CD14-positive monocyte (primary cell): Measurements from ENCODE around the gene MAVS. TPM values are rescaled to one million over a fixed set of nuclear protein-coding genes. Genes with fewer than 3 reads are reported as not detected.
"Not testable (repeated sequence)": the region's sequence is repeated elsewhere in the genome, so short reads cannot be mapped to it uniquely, and the experiment has no call there.

Source experiments
- DNase-seq, 3 donors: peaks; one replicate each; pipeline ENCODE4 v3.0.0-alpha.2; 2011 to 2022
- H2AFZ ChIP-seq: 2 replicates; pipeline ENCODE4 v1.6.0; 2012; ENCODE audit warnings: mild to moderate bottlenecking, low read depth, low read length, inconsistent platforms; ENCODE audit not compliant: insufficient read depth, poor library complexity, severe bottlenecking
- H3K27ac ChIP-seq, 2 donors: 1 replicate in 1 of 2; 2 replicates in 1 of 2; pipeline ENCODE4 v1.5.1; 2012 to 2013; ENCODE audit warnings: low read length in 2 of 2, control low read depth in 1 of 2, inconsistent platforms in 1 of 2, low read depth in 1 of 2, mild to moderate bottlenecking in 1 of 2
- H3K27me3 ChIP-seq, 2 donors: one replicate each; pipeline versions ENCODE4 v1.6.0 to v1.6.1; 2011 to 2013; ENCODE audit warnings: low read length in 2 of 2; ENCODE audit not compliant: control insufficient read depth in 2 of 2, insufficient read depth in 2 of 2
- H3K36me3 ChIP-seq, 2 donors: replicated peaks in 1 of 2; 1 replicate in 1 of 2; 2 replicates in 1 of 2; pipeline versions ENCODE4 v1.5.1 to v1.6.1; 2012 to 2013; ENCODE audit warnings: low read length in 2 of 2, control low read depth in 1 of 2, inconsistent platforms in 1 of 2, mild to moderate bottlenecking in 1 of 2; ENCODE audit not compliant: insufficient read depth in 2 of 2, control insufficient read depth in 1 of 2
- H3K4me1 ChIP-seq, 2 donors: 1 replicate in 1 of 2; 2 replicates in 1 of 2; pipeline versions ENCODE4 v1.5.1 to v1.6.1; 2012 to 2013; ENCODE audit warnings: low read length in 2 of 2, control low read depth in 1 of 2, inconsistent platforms in 1 of 2, mild to moderate bottlenecking in 1 of 2, moderate library complexity in 1 of 2; ENCODE audit not compliant: insufficient read depth in 2 of 2, control insufficient read depth in 1 of 2
- H3K4me2 ChIP-seq: replicated peaks from 2 replicates; pipeline ENCODE3; 2012; ENCODE audit warnings: low read length, moderate library complexity, mild to moderate bottlenecking; ENCODE audit not compliant: poor library complexity, severe bottlenecking; ENCODE audit errors: extremely low read depth
- H3K4me3 ChIP-seq, 3 experiments: fragments of 200-600 bp in 1 of 3; sonication (generic) in 1 of 3; replicated peaks in 1 of 3; 1 replicate in 2 of 3; 2 replicates in 1 of 3; pipeline ENCODE4 v1.5.1; 2011 to 2013; ENCODE audit warnings: low read length in 3 of 3, mild to moderate bottlenecking in 3 of 3, control low read depth in 2 of 3, low read depth in 2 of 3, inconsistent platforms in 1 of 3, moderate library complexity in 1 of 3
- H3K79me2 ChIP-seq: 2 replicates; pipeline ENCODE4 v1.6.0; 2012; ENCODE audit warnings: mild to moderate bottlenecking, control low read depth, inconsistent platforms, low read length, moderate library complexity; ENCODE audit not compliant: insufficient read depth
- H3K9ac ChIP-seq: 2 replicates; pipeline ENCODE4 v1.6.0; 2017; ENCODE audit warnings: low read length, mild to moderate bottlenecking; ENCODE audit not compliant: insufficient read depth, poor library complexity, severe bottlenecking
- H3K9me3 ChIP-seq, 2 donors: replicated peaks in 1 of 2; 1 replicate in 1 of 2; 2 replicates in 1 of 2; pipeline versions ENCODE4 v1.5.1 to v1.6.1; 2012 to 2013; ENCODE audit warnings: low read length in 2 of 2, control low read depth in 1 of 2; ENCODE audit not compliant: control insufficient read depth in 1 of 2, insufficient read depth in 1 of 2
- H4K20me1 ChIP-seq: 2 replicates; pipeline ENCODE4 v1.6.0; 2012; ENCODE audit warnings: mild to moderate bottlenecking, low read length, control low read depth, moderate library complexity; ENCODE audit not compliant: insufficient read depth
- H3K27ac Mint-ChIP-seq, 7 donors: one replicate each; pipeline ENCODE4 v1.8.0; 2020; ENCODE audit warnings: mild to moderate bottlenecking in 7 of 7, mixed read lengths in 7 of 7, moderate library complexity in 6 of 7, inconsistent platforms in 2 of 7
- H3K27me3 Mint-ChIP-seq, 3 donors: one replicate each; pipeline ENCODE4 v1.8.0; 2021 to 2022; ENCODE audit warnings: low read depth in 3 of 3, mild to moderate bottlenecking in 3 of 3, mixed read lengths in 3 of 3, moderate library complexity in 3 of 3, inconsistent platforms in 1 of 3
- H3K36me3 Mint-ChIP-seq, 2 donors: one replicate each; pipeline ENCODE4 v1.8.0; 2020; ENCODE audit warnings: mixed read lengths in 2 of 2, inconsistent platforms in 1 of 2, mild to moderate bottlenecking in 1 of 2
- H3K4me1 Mint-ChIP-seq: one replicate; pipeline ENCODE4 v1.8.0; 2020; ENCODE audit warnings: mild to moderate bottlenecking, mixed read lengths
- H3K4me3 Mint-ChIP-seq, 2 donors: one replicate each; pipeline ENCODE4 v1.8.0; 2020; ENCODE audit warnings: mild to moderate bottlenecking in 2 of 2, mixed read lengths in 2 of 2, moderate library complexity in 1 of 2
- H3K9me3 Mint-ChIP-seq, 7 donors: one replicate each; pipeline ENCODE4 v1.8.0; 2020 to 2022; ENCODE audit warnings: mixed read lengths in 7 of 7, mild to moderate bottlenecking in 6 of 7, moderate library complexity in 6 of 7, inconsistent platforms in 2 of 7
- WGBS: methylation state at CpG from one replicate; pipeline ENCODE4 v1.1.5; 2013; ENCODE audit warnings: missing lambda C conversion rate; ENCODE audit not compliant: insufficient coverage; 5-methylcytosine and 5-hydroxymethylcytosine counted together
- intact Hi-C, 2 donors: fragments of 100-400 bp; cut with micrococcal nuclease; formaldehyde crosslinking; loops; one replicate each; pipeline versions ENCODE4 v1.15.0 to v1.15.1; 2023
- polyA plus RNA-seq, 3 donors: library from polyadenylated mRNA; depleted of rRNA in 1 of 3; unstranded in 2 of 3; stranded (reverse) in 1 of 3; fragments of 300-500 nt in 2 of 3; fragments of >200 nt in 1 of 3; fragmentation: Illumina TruSeq in 2 of 3; gene quantifications; 1 replicate in 2 of 3; 2 replicates in 1 of 3; pipeline ENCODE4 v1.2.3, GENCODE V29; 2012 to 2021
- TF ChIP-seq, protein P1 (sequence below): fragments of 200-600 bp; IDR thresholded peaks from one replicate; pipeline ENCODE4 v1.8.0; 2022; ENCODE audit warnings: antibody characterized with exemption, mild to moderate bottlenecking

The MAVS gene
- polyA plus RNA-seq, 3 donors, result 1.8 to 16.6 (median 3.2) TPM

GRCh38 chr20:3876676-3877075 lies 30.0 kb downstream of the MAVS start:
- H2AFZ ChIP-seq, result no peak overlapping the region
- peaks cover 52% of the 10 kb centered on the region for H4K20me1 ChIP-seq
- peaks cover 16 to 19% of the 10 kb centered on the region in 2 donors for H3K4me1 ChIP-seq
- no peak overlapping the region for H3K4me2 ChIP-seq
- TF ChIP-seq, protein P1, sequence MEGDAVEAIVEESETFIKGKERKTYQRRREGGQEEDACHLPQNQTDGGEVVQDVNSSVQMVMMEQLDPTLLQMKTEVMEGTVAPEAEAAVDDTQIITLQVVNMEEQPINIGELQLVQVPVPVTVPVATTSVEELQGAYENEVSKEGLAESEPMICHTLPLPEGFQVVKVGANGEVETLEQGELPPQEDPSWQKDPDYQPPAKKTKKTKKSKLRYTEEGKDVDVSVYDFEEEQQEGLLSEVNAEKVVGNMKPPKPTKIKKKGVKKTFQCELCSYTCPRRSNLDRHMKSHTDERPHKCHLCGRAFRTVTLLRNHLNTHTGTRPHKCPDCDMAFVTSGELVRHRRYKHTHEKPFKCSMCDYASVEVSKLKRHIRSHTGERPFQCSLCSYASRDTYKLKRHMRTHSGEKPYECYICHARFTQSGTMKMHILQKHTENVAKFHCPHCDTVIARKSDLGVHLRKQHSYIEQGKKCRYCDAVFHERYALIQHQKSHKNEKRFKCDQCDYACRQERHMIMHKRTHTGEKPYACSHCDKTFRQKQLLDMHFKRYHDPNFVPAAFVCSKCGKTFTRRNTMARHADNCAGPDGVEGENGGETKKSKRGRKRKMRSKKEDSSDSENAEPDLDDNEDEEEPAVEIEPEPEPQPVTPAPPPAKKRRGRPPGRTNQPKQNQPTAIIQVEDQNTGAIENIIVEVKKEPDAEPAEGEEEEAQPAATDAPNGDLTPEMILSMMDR, result no peak
- H3K27ac Mint-ChIP-seq, result no peak overlapping the region
- no peak overlapping the region for H3K9ac ChIP-seq
- H3K4me1 Mint-ChIP-seq, result peaks cover 29% of the 10 kb centered on the region
- H3K36me3 ChIP-seq, result peaks cover 20 to 43% of the 10 kb centered on the region in 2 donors
- H3K27ac ChIP-seq, result no peak overlapping the region
- no peaks in the 10 kb centered on the region for H3K9me3 ChIP-seq
- peaks cover 0 to 3% (median 0%) of the 10 kb centered on the region in 3 donors for H3K27me3 Mint-ChIP-seq
- no peak for DNase-seq
- H3K4me3 Mint-ChIP-seq, result no peak overlapping the region
- H3K9me3 Mint-ChIP-seq, result no peaks in the 10 kb centered on the region
- intact Hi-C loops, result no loop called here
- H3K27me3 ChIP-seq, result no peaks in the 10 kb centered on the region
- H3K79me2 ChIP-seq, result peaks cover 34% of the 10 kb centered on the region
- peaks cover 23 to 42% of the 10 kb centered on the region in 2 donors for H3K36me3 Mint-ChIP-seq
- H3K4me3 ChIP-seq, result no peak overlapping the region

GRCh38 chr20:3878921-3879274 lies 32.3 kb downstream of the MAVS start:
- H3K27me3 ChIP-seq, H3K4me3 ChIP-seq, H2AFZ ChIP-seq, H3K9me3 ChIP-seq, H3K4me2 ChIP-seq, H3K9me3 Mint-ChIP-seq, H3K27me3 Mint-ChIP-seq, H3K27ac ChIP-seq, DNase-seq, intact Hi-C loops, H3K4me3 Mint-ChIP-seq, H3K9ac ChIP-seq: not testable (repeated sequence)
- Mint-ChIP-seq H3K36me3 (peaks cover 10 to 24% of the 10 kb centered on the region in 2 donors), H3K4me1 (peaks cover 23% of the 10 kb centered on the region), H3K27ac (peak overlapping the region in 3 of 7 donors; percentile 37 to 65 (median 38))
- Histone ChIP-seq H3K4me1 (peaks cover 16 to 19% of the 10 kb centered on the region in 2 donors), H3K79me2 (peaks cover 21% of the 10 kb centered on the region), H3K36me3 (peaks cover 5 to 21% of the 10 kb centered on the region in 2 donors), H4K20me1 (peaks cover 38% of the 10 kb centered on the region)
- no CpG with 5 or more reads among the region's 4 CpGs for WGBS
